Activated T-cell treated with anti-CD3 and anti-CD28 coated beads, Interleukin-2, amount 50 U/mL, for 24 hours (primary cell): ENCODE data around the gene P2RY2.
A peak's percentile ranks its signal among the peaks of the same experiment; 100 is the strongest.

Experiments used
- DNase-seq: peaks from one replicate; pipeline ENCODE4 v3.0.0-alpha.2; 2020
- H3K27ac Mint-ChIP-seq: 2 replicates; pipeline ENCODE4 v1.8.0; 2020; ENCODE audit warnings: mild to moderate bottlenecking, mixed read lengths
- H3K27me3 Mint-ChIP-seq: 2 replicates; pipeline ENCODE4 v1.8.0; 2020; ENCODE audit warnings: mixed read lengths
- H3K36me3 Mint-ChIP-seq: 2 replicates; pipeline ENCODE4 v1.8.0; 2020; ENCODE audit warnings: low read depth, mixed read lengths
- H3K4me1 Mint-ChIP-seq: 2 replicates; pipeline ENCODE4 v1.8.0; 2020; ENCODE audit warnings: low read depth, mixed read lengths
- H3K4me3 Mint-ChIP-seq: 2 replicates; pipeline ENCODE4 v1.8.0; 2020; ENCODE audit warnings: mild to moderate bottlenecking, moderate library complexity, mixed read lengths
- H3K9me3 Mint-ChIP-seq: 2 replicates; pipeline ENCODE4 v1.8.0; 2020; ENCODE audit warnings: mixed read lengths

The P2RY2 gene

GRCh38 chr11:73182824-73183321 is 35.2 kb upstream of the P2RY2 start:
- Mint-ChIP-seq H3K36me3 (no peaks in the 10 kb centered on the region), H3K27me3 (peaks cover 18% of the 10 kb centered on the region), H3K4me1 (peaks cover 5% of the 10 kb centered on the region), H3K9me3 (no peaks in the 10 kb centered on the region), H3K4me3 (no peak overlapping the region), H3K27ac (no peak overlapping the region)
- no peak for DNase-seq

GRCh38 chr11:73184953-73185671 is 33.0 kb upstream of the P2RY2 start:
- Mint-ChIP-seq H3K4me1 (peaks cover 5% of the 10 kb centered on the region), H3K36me3 (no peaks in the 10 kb centered on the region), H3K4me3 (peak overlapping the region; percentile 38), H3K27me3 (peaks cover 18% of the 10 kb centered on the region), H3K9me3 (no peaks in the 10 kb centered on the region), H3K27ac (no peak overlapping the region)
- peak; percentile 72 for DNase-seq

- no peak overlapping the region for H3K27ac Mint-ChIP-seq
- H3K4me1 Mint-ChIP-seq = peaks cover 5% of the 10 kb centered on the region
- H3K4me3 Mint-ChIP-seq = no peak overlapping the region
- H3K27me3 Mint-ChIP-seq = peaks cover 18% of the 10 kb centered on the region
- no peaks in the 10 kb centered on the region for H3K36me3 Mint-ChIP-seq
- no peak for DNase-seq
- no peaks in the 10 kb centered on the region for H3K9me3 Mint-ChIP-seq
These were observed 32.3 kb upstream of the P2RY2 start for GRCh38 chr11:73185680-73186293.

- DNase-seq = no peak
- H3K4me3 Mint-ChIP-seq = no peak overlapping the region
- H3K9me3 Mint-ChIP-seq = no peaks in the 10 kb centered on the region
- peaks cover 18% of the 10 kb centered on the region for H3K27me3 Mint-ChIP-seq
- H3K36me3 Mint-ChIP-seq = no peaks in the 10 kb centered on the region
- no peak overlapping the region for H3K27ac Mint-ChIP-seq
- H3K4me1 Mint-ChIP-seq = peaks cover 5% of the 10 kb centered on the region
These were observed 31.7 kb upstream of the P2RY2 start for GRCh38 chr11:73186294-73186850.

- no peak overlapping the region for H3K4me3 Mint-ChIP-seq
- peaks cover 5% of the 10 kb centered on the region for H3K4me1 Mint-ChIP-seq
- DNase-seq = no peak
- no peaks in the 10 kb centered on the region for H3K36me3 Mint-ChIP-seq
- H3K27me3 Mint-ChIP-seq = peaks cover 18% of the 10 kb centered on the region
- H3K27ac Mint-ChIP-seq = no peak overlapping the region
- no peaks in the 10 kb centered on the region for H3K9me3 Mint-ChIP-seq
These were observed 31.2 kb upstream of the P2RY2 start for GRCh38 chr11:73186886-73187285.

GRCh38 chr11:73187854-73188253 is 30.2 kb upstream of the P2RY2 start:
- H3K9me3 Mint-ChIP-seq = no peaks in the 10 kb centered on the region
- no peak overlapping the region for H3K4me3 Mint-ChIP-seq
- H3K27me3 Mint-ChIP-seq = peaks cover 18% of the 10 kb centered on the region
- H3K36me3 Mint-ChIP-seq = no peaks in the 10 kb centered on the region
- no peak for DNase-seq
- no peak overlapping the region for H3K27ac Mint-ChIP-seq
- peaks cover 5% of the 10 kb centered on the region for H3K4me1 Mint-ChIP-seq

GRCh38 chr11:73188301-73188700 is 29.8 kb upstream of the P2RY2 start:
- no peak for DNase-seq
- Mint-ChIP-seq H3K4me1 (peaks cover 5% of the 10 kb centered on the region), H3K36me3 (no peaks in the 10 kb centered on the region), H3K9me3 (no peaks in the 10 kb centered on the region), H3K27me3 (peaks cover 14% of the 10 kb centered on the region), H3K27ac (no peak overlapping the region), H3K4me3 (no peak overlapping the region)

GRCh38 chr11:73189315-73189714 is 28.8 kb upstream of the P2RY2 start:
- Mint-ChIP-seq H3K27me3 (peaks cover 13% of the 10 kb centered on the region), H3K36me3 (no peaks in the 10 kb centered on the region), H3K4me3 (no peak overlapping the region), H3K9me3 (no peaks in the 10 kb centered on the region), H3K4me1 (peaks cover 5% of the 10 kb centered on the region), H3K27ac (no peak overlapping the region)
- no peak for DNase-seq

- H3K27ac Mint-ChIP-seq = no peak overlapping the region
- H3K4me1 Mint-ChIP-seq = peaks cover 4% of the 10 kb centered on the region
- H3K9me3 Mint-ChIP-seq = no peaks in the 10 kb centered on the region
These were observed 28.1 kb upstream of the P2RY2 start for GRCh38 chr11:73189723-73190556.

GRCh38 chr11:73190557-73190885 is 27.6 kb upstream of the P2RY2 start:
- Mint-ChIP-seq H3K27me3 (peaks cover 7% of the 10 kb centered on the region), H3K36me3 (no peaks in the 10 kb centered on the region), H3K4me1 (no peaks in the 10 kb centered on the region), H3K9me3 (no peaks in the 10 kb centered on the region), H3K4me3 (no peak overlapping the region), H3K27ac (no peak overlapping the region)
- DNase-seq = no peak

More at GRCh38 chr11:73189723-73190556, 28.1 kb upstream of the P2RY2 start:
- DNase-seq = no peak
- Mint-ChIP-seq H3K4me3 (no peak overlapping the region), H3K27me3 (peaks cover 12% of the 10 kb centered on the region), H3K36me3 (no peaks in the 10 kb centered on the region)

- Mint-ChIP-seq H3K9me3 (no peaks in the 10 kb centered on the region), H3K4me3 (no peak overlapping the region), H3K4me1 (no peaks in the 10 kb centered on the region), H3K27me3 (peaks cover 5% of the 10 kb centered on the region), H3K27ac (no peak overlapping the region), H3K36me3 (no peaks in the 10 kb centered on the region)
- DNase-seq = no peak
These were observed 26.9 kb upstream of the P2RY2 start for GRCh38 chr11:73191151-73191550.

- Mint-ChIP-seq H3K9me3 (no peaks in the 10 kb centered on the region), H3K27me3 (no peaks in the 10 kb centered on the region), H3K27ac (no peak overlapping the region), H3K36me3 (no peaks in the 10 kb centered on the region), H3K4me3 (no peak overlapping the region), H3K4me1 (no peaks in the 10 kb centered on the region)
- no peak for DNase-seq
These were observed 25.8 kb upstream of the P2RY2 start for GRCh38 chr11:73192272-73192671.

- Mint-ChIP-seq H3K9me3 (no peaks in the 10 kb centered on the region), H3K36me3 (no peaks in the 10 kb centered on the region), H3K27ac (no peak overlapping the region), H3K4me1 (no peaks in the 10 kb centered on the region), H3K27me3 (no peaks in the 10 kb centered on the region), H3K4me3 (no peak overlapping the region)
- DNase-seq = no peak
These were observed 24.6 kb upstream of the P2RY2 start for GRCh38 chr11:73193251-73194033.

GRCh38 chr11:73194034-73194507 is 24.0 kb upstream of the P2RY2 start:
- Mint-ChIP-seq H3K4me3 (no peak overlapping the region), H3K27ac (no peak overlapping the region), H3K27me3 (no peaks in the 10 kb centered on the region), H3K36me3 (no peaks in the 10 kb centered on the region), H3K9me3 (no peaks in the 10 kb centered on the region), H3K4me1 (no peaks in the 10 kb centered on the region)
- DNase-seq = no peak
